Measurements from ENCODE around the gene ZNF841.

Gene ZNF841

DNA sequence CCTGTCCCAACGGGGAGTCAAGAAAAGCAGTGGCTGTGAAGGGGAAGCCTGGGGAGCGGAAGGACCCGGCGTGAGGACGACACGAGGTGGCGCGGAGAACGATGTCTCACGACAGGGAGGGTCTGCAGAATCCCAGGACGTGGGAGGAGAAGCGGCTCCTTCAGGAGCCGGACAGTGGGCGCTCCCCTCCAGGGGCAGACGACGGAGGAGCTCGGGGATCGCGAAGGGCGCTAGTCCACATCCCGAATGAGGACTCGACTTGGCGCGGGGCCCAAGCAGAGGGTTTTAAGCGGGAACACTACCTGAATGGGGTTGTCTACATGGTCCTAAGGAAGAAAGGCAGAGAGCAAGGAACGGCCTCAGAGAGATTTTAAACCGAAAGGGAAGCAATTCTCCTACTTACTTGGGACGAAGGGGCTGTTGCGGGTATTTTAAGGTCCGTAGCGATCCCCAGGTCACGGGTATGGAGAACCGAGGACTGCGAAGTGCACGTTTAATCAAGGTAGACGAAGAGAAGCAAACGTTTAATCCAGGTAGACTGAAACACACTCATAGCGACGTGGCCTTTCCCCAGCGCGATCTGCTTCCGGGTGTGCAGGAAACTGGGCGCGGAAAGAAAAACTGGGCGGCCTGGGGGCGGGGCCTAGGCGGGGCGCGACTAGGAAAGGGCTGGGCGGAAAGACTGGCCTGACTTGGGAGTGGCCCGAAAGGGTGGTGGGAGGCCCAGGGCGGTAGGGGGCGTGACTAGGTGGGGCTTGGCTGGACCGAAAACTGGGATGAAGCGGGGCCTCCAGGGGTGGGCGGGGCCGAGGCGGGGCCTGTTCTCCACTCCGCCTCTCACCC, at the start of gene ZNF841:
Gene ZNF841 (minus strand): TSS at position 594 of the 843 bp plus-strand sequence. CDS start 10,964 bp downstream, outside the sequence.
- TF ChIP-seq CTCF (IDR thresholded peaks at IDR 0.05; ENCODE audit: borderline replicate concordance, insufficient read depth, low read depth, low read length) = no peak
- no peak within 1 kb of the TSS for H3K4me3 ChIP-seq (ENCODE audit: low read depth, low read length)

- H3K4me3 ChIP-seq (ENCODE audit: low read depth, low read length) = no peak overlapping the region
- TF ChIP-seq CTCF (IDR thresholded peaks at IDR 0.05; ENCODE audit: borderline replicate concordance, insufficient read depth, low read depth, low read length) = no peak
Measured at GRCh38 chr19:52142001-52142595, 46.5 kb upstream of the ZNF841 start.

- H3K4me3 ChIP-seq (ENCODE audit: low read depth, low read length) = no peak overlapping the region
- TF ChIP-seq CTCF (IDR thresholded peaks at IDR 0.05; ENCODE audit: borderline replicate concordance, insufficient read depth, low read depth, low read length) = no peak
Measured at GRCh38 chr19:52141203-52141602, 45.6 kb upstream of the ZNF841 start.

DNA sequence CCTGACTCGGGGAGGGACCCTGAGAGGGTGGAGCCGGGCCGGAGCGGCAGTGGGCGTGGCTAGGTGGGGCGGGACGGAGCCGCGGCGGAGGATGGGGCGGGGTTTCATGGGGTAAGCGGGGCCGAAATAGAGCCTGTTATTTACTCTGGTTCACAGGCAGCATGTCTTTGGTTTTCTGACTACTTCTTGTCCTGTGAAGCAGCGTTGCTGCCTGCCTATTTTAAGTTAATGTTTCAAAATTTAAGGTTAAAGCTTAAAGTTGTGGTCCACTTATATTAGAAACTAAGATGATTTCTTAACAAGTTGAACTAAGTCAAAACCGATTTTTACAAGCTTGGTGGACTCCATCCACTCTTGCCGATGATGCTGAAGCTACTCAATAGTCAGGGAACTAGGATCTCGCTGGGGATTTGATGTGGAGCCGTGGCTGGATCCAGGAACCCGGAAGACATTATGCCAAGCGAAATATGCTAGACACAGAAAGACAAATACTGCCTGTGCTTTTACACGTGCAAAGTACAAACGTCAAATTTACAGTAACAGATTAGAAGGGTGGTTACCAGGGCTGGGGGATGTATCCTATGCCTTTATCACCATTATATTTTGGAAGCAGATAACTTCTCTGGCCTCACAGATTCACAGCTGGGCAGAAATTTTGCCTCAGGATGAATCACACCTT, 44.6 kb upstream of the ZNF841 start:
- TF ChIP-seq CTCF (IDR thresholded peaks at IDR 0.05; ENCODE audit: borderline replicate concordance, insufficient read depth, low read depth, low read length) = no peak
- H3K4me3 ChIP-seq (ENCODE audit: low read depth, low read length) = no peak overlapping the region

- peak; percentile 80 for TF ChIP-seq CTCF (IDR thresholded peaks at IDR 0.05; ENCODE audit: borderline replicate concordance, insufficient read depth, low read depth, low read length)
- H3K4me3 ChIP-seq (ENCODE audit: low read depth, low read length) = peak within 1 kb of the TSS; percentile 73
Measured at GRCh38 chr19:52139252-52140031, 43.9 kb upstream of the ZNF841 start, which contains the start of gene ZNF616. ZNF616 (minus strand) TSS chr19:52139938; CDS start chr19:52130512, 9,426 bp downstream.

DNA sequence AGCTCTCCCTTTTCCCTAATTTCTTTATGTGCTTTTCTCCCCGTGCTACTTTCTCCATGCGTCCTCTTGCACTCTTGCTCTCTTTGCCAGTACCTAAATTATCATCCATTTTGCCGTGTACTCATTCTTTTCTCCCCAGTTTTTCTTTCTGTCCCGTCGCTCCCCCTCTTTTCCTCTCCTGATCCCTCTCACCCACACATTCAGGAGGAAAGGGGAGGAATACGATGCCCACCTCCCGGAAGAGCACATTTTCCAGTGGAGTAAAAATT, 43.4 kb upstream of the ZNF841 start:
- H3K4me3 ChIP-seq (ENCODE audit: low read depth, low read length) = peak overlapping the region; percentile 73
- no peak for TF ChIP-seq CTCF (IDR thresholded peaks at IDR 0.05; ENCODE audit: borderline replicate concordance, insufficient read depth, low read depth, low read length)
